ENCODE measurements around the gene MRPL11.
"Not testable (repeated sequence)": the region's sequence is repeated elsewhere in the genome, so short reads cannot be mapped to it uniquely, and the experiment has no call there.

The MRPL11 gene

DNA sequence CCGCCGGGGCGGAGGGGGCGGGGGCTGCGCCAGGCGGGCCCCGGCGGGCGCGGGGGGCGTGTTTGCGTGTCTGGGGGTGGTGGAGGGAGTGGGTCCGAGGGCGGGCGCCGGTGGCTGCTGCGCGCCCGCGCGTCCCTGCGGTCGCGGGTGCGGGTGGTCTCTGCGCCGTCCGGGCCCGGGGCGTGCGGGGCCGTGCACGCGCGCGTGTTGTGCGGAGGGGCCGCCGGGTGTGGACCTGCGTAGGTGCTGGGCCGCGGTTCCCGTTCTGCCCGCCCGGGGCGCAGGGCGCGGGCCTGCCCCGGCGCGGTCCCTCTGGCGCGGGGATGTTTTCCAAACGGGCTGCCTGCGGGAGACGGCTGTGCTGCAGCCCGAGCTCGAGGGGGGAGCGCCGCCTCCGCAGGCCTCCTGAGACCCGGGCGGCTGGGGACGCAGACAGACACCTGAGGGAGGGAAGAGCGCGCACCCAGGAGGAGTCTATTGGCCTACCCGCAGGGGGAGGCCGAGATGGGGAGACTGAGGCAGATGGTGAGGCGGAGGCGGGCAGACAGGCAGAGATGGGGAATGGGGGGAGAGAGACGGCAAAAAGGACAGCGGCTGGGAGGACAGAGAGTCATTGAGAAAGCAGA, 28.5 kb upstream of the MRPL11 start:
- Histone ChIP-seq H3K36me3 (ENCODE audit: control insufficient read depth in 5 of 5, insufficient read depth in 5 of 5, low read length in 5 of 5) (peaks cover 0 to 16% (median 7%) of the 10 kb centered on the region in 5 donors), H3K27me3 (ENCODE audit: control insufficient read depth in 5 of 5, insufficient read depth in 4 of 5, low read length in 5 of 5) (no peaks in the 10 kb centered on the region), H3K27ac (ENCODE audit: low read depth, low read length) (no peak overlapping the region), H3K9me3 (ENCODE audit: control insufficient read depth in 5 of 5, low read length in 5 of 5) (peaks cover 0 to 6% (median 0%) of the 10 kb centered on the region in 5 donors), H3K4me1 (ENCODE audit: control insufficient read depth in 5 of 5, insufficient read depth in 5 of 5, low read length in 5 of 5) (peaks cover 2 to 25% (median 19%) of the 10 kb centered on the region in 5 donors), H3K9ac (ENCODE audit: low read length in 5 of 5) (peak overlapping the region in 4 of 5 donors; percentile 59 to 81 (median 70)), H3K4me3 (ENCODE audit: low read depth in 1 of 5, low read length in 5 of 5) (peak overlapping the region; percentile 49 to 81 (median 78))

DNA sequence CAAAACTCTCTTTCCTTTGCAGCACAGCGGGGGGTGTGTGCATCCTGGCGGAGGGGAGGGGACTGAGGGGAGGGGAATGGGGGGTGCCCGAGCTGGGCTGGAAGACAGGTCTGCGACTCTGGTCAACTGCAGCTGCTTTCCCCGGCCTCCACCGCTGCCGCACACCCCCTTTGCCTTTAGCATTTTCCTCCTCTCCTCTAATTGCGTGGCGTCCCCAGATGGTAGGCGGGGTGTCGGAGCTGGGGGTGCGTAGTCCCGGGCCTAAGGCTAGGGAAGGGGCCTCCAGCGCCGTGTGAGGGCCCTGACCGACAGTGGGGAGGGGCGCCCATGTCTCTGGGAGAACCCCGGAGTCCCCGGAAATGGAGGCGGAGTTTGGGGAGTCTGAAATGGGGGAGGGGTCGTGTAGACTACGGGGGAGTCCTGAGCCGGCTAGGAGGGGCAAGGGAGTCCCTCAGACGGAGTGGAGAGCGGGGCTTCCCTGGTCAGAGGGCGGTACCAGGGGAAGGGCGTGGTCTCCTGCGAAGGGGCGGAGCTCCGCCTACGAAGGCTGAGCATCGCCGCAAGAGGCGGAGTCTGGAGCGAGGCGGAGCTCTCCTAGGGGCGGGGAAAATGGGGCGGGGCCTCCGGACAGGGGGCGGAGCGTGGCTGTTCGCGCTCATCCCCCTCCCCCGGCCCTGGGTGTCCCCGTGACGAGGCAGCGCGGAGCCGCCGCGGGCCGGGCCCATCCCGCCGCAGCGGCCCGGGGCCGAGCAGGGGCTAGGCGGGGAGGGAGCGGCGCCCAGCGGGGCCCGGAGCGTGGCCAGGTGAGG, 27.8 kb upstream of the MRPL11 start, which contains the start of gene PELI3:
TSS of gene PELI3 (plus strand) at position 681 of the 809 bp plus-strand sequence. CDS start 1,224 bp downstream, outside the sequence.
- peak within 1 kb of the TSS; percentile 54 to 81 (median 78) for H3K4me3 ChIP-seq (ENCODE audit: low read depth in 1 of 5, low read length in 5 of 5)
- H3K36me3 ChIP-seq (ENCODE audit: control insufficient read depth in 5 of 5, insufficient read depth in 5 of 5, low read length in 5 of 5): peaks cover 0 to 11% (median 6%) of the 10 kb centered on the region in 5 donors
- H3K9me3 ChIP-seq (ENCODE audit: control insufficient read depth in 5 of 5, low read length in 5 of 5): peaks cover 0 to 6% (median 0%) of the 10 kb centered on the region in 5 donors
- H3K27ac ChIP-seq (ENCODE audit: low read depth, low read length): peak within 1 kb of the TSS; percentile 46
- H3K4me1 ChIP-seq (ENCODE audit: control insufficient read depth in 5 of 5, insufficient read depth in 5 of 5, low read length in 5 of 5): peaks cover 2 to 25% (median 19%) of the 10 kb centered on the region in 5 donors
- H3K27me3 ChIP-seq (ENCODE audit: control insufficient read depth in 5 of 5, insufficient read depth in 4 of 5, low read length in 5 of 5): no peaks in the 10 kb centered on the region
- peak within 1 kb of the TSS in 4 of 5 donors; percentile 68 to 82 (median 70) for H3K9ac ChIP-seq (ENCODE audit: low read length in 5 of 5)

DNA sequence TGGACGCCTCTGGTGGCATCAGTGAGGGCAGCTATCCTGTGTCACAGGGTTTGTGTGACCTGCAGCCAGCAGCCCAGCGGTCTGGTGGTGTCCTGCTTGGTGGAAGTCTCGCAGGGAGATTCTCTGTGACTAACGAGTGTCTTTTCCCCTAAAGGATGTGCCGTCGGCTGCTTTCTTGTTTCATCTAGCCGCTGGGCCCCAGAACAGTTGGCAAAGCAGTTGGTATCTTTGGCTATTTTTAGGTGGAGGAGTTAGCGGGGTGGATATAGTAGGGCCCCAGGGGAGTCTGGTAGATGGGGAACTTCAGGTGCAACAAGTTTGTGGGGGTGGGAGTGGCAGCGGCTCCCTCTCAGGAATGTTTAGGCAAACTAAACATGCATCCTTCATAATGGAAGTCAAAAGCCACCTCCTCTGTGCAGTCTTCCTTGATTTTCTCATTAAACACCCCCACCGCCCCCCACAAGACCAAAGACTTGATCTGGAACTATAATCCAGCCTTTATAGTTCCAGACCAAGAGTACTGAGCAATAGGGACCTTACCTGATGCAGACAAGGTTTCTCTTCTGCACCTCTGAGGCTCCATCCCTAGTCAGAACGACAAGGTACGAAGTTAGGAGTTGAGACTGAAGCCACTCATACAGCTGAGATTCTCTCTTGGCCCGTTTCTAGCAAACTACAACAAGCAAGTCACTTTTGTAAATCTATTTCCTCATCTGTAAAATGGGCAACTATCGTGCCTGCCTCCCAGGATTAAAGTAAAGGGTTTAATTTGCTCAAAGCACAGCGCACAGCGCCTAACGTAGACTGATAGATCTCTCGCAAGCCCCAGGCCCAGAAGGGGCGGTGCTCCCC, 27.0 kb upstream of the MRPL11 start:
- H3K27ac ChIP-seq (ENCODE audit: low read depth, low read length): peak overlapping the region; percentile 46
- H3K9me3 ChIP-seq (ENCODE audit: control insufficient read depth in 5 of 5, low read length in 5 of 5): peaks cover 0 to 6% (median 0%) of the 10 kb centered on the region in 5 donors
- H3K9ac ChIP-seq (ENCODE audit: low read length in 5 of 5): peak overlapping the region in 2 of 5 donors; percentile 65 to 68

DNA sequence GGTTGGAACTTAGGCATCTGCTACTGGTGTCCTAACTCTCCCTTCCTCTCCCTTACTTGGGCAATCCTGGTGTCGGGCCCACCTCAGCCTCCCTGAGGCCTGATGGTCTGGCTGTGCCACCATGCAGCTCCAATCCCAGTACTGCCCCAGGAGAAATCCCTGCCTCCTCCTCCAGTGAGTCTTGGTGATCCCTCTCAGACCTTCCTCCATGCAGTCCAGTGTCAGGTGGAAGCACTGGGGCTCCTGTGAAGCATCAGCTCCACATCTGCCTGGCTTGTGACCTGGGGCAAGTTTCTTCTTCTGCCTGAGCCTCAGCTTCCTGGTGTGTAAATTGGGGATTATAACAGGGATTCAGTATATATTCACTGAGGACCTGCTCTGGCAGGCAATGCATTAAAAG, 26.3 kb upstream of the MRPL11 start:
- Histone ChIP-seq H3K4me3 (ENCODE audit: low read depth in 1 of 5, low read length in 5 of 5) (no peak overlapping the region), H3K27me3 (ENCODE audit: control insufficient read depth in 5 of 5, insufficient read depth in 4 of 5, low read length in 5 of 5) (no peaks in the 10 kb centered on the region), H3K9ac (ENCODE audit: low read length in 5 of 5) (no peak overlapping the region), H3K27ac (ENCODE audit: low read depth, low read length) (no peak overlapping the region), H3K4me1 (ENCODE audit: control insufficient read depth in 5 of 5, insufficient read depth in 5 of 5, low read length in 5 of 5) (peaks cover 2 to 25% (median 19%) of the 10 kb centered on the region in 5 donors), H3K36me3 (ENCODE audit: control insufficient read depth in 5 of 5, insufficient read depth in 5 of 5, low read length in 5 of 5) (no peaks in the 10 kb centered on the region), H3K9me3 (ENCODE audit: control insufficient read depth in 5 of 5, low read length in 5 of 5) (peaks cover 0 to 6% (median 0%) of the 10 kb centered on the region in 5 donors)

More for the DNA sequence above, 27.0 kb upstream of the MRPL11 start:
- Histone ChIP-seq H3K27me3 (ENCODE audit: control insufficient read depth in 5 of 5, insufficient read depth in 4 of 5, low read length in 5 of 5) (no peaks in the 10 kb centered on the region), H3K4me1 (ENCODE audit: control insufficient read depth in 5 of 5, insufficient read depth in 5 of 5, low read length in 5 of 5) (peaks cover 2 to 25% (median 19%) of the 10 kb centered on the region in 5 donors), H3K36me3 (ENCODE audit: control insufficient read depth in 5 of 5, insufficient read depth in 5 of 5, low read length in 5 of 5) (peaks cover 0 to 3% (median 0%) of the 10 kb centered on the region in 5 donors), H3K4me3 (ENCODE audit: low read depth in 1 of 5, low read length in 5 of 5) (peak overlapping the region; percentile 54 to 81 (median 78))

DNA sequence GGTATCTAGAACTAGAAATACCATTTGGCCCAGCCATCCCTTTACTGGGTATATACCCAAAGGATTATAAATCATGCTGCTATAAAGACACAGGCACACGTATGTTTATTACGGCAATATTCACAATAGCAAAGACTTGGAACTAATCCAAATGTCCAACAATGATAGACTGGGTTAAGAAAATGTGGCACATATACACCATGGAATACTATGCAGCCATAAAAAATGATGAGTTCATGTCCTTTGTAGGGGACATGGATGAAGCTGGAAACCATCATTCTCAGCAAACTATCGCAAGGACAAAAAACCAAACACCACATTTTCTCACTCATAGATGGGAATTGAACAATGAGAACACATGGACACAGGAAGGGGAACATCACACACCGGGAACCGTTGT, 25.5 kb upstream of the MRPL11 start:
- H3K9me3 ChIP-seq (ENCODE audit: control insufficient read depth in 5 of 5, low read length in 5 of 5); H3K36me3 ChIP-seq (ENCODE audit: control insufficient read depth in 5 of 5, insufficient read depth in 5 of 5, low read length in 5 of 5): not testable (repeated sequence)

DNA sequence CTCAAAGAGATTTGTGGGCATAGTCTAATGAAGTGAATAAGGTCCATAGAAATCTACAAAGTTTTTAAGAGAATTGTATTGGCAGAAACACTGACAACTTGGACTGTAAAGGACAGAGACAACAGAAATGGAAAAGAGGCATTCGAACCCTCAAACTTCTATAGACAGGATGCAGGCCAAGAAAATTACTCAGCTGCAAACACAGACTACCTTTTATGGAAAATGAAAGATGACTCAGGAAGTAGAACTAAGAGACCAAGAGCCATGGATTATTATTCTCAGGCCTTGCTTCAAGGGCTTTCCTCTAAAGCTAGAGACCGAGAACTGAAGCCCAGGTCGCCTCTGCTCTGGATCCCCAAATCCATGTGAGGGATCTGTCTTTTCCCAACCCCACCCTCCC, 24.3 kb upstream of the MRPL11 start:
- peaks cover 0 to 6% (median 0%) of the 10 kb centered on the region in 5 donors for H3K9me3 ChIP-seq (ENCODE audit: control insufficient read depth in 5 of 5, low read length in 5 of 5)
- H3K4me3 ChIP-seq (ENCODE audit: low read depth in 1 of 5, low read length in 5 of 5): no peak overlapping the region
- H3K9ac ChIP-seq (ENCODE audit: low read length in 5 of 5): no peak overlapping the region
- no peak overlapping the region for H3K27ac ChIP-seq (ENCODE audit: low read depth, low read length)
- H3K36me3 ChIP-seq (ENCODE audit: control insufficient read depth in 5 of 5, insufficient read depth in 5 of 5, low read length in 5 of 5): no peaks in the 10 kb centered on the region
- no peaks in the 10 kb centered on the region for H3K27me3 ChIP-seq (ENCODE audit: control insufficient read depth in 5 of 5, insufficient read depth in 4 of 5, low read length in 5 of 5)
- peaks cover 2 to 20% (median 15%) of the 10 kb centered on the region in 5 donors for H3K4me1 ChIP-seq (ENCODE audit: control insufficient read depth in 5 of 5, insufficient read depth in 5 of 5, low read length in 5 of 5)

More for the DNA sequence above, 25.5 kb upstream of the MRPL11 start:
- H3K4me1 ChIP-seq (ENCODE audit: control insufficient read depth in 5 of 5, insufficient read depth in 5 of 5, low read length in 5 of 5): peaks cover 2 to 25% (median 19%) of the 10 kb centered on the region in 5 donors
- H3K9ac ChIP-seq (ENCODE audit: low read length in 5 of 5); H3K27ac ChIP-seq (ENCODE audit: low read depth, low read length); H3K4me3 ChIP-seq (ENCODE audit: low read depth in 1 of 5, low read length in 5 of 5); H3K27me3 ChIP-seq (ENCODE audit: control insufficient read depth in 5 of 5, insufficient read depth in 4 of 5, low read length in 5 of 5): not testable (repeated sequence)

DNA sequence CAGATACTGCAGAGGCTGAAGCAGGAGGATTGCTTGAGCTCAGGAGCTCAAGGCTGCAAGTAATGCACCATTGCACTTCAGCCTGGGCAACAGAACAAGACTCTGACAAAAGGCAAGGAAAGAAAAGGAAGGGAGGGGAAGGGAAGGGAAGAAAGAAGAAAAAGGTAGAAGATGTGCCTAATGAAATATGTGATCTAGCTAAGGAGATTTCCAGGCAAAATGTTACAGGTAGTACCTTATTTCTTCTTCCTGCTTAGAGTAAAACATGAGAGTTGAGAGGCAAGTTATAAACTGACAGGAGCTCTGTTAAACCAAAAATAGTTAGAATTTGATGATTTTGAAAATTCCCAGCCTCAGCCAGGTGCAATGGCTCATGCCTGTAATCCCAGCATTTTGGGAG, 23.4 kb upstream of the MRPL11 start:
- Histone ChIP-seq H3K9me3 (ENCODE audit: control insufficient read depth in 5 of 5, low read length in 5 of 5) (peaks cover 0 to 6% (median 0%) of the 10 kb centered on the region in 5 donors), H3K27ac (ENCODE audit: low read depth, low read length) (no peak overlapping the region), H3K9ac (ENCODE audit: low read length in 5 of 5) (no peak overlapping the region), H3K36me3 (ENCODE audit: control insufficient read depth in 5 of 5, insufficient read depth in 5 of 5, low read length in 5 of 5) (no peaks in the 10 kb centered on the region), H3K27me3 (ENCODE audit: control insufficient read depth in 5 of 5, insufficient read depth in 4 of 5, low read length in 5 of 5) (no peaks in the 10 kb centered on the region), H3K4me1 (ENCODE audit: control insufficient read depth in 5 of 5, insufficient read depth in 5 of 5, low read length in 5 of 5) (peaks cover 0 to 11% (median 7%) of the 10 kb centered on the region in 5 donors), H3K4me3 (ENCODE audit: low read depth in 1 of 5, low read length in 5 of 5) (no peak overlapping the region)

DNA sequence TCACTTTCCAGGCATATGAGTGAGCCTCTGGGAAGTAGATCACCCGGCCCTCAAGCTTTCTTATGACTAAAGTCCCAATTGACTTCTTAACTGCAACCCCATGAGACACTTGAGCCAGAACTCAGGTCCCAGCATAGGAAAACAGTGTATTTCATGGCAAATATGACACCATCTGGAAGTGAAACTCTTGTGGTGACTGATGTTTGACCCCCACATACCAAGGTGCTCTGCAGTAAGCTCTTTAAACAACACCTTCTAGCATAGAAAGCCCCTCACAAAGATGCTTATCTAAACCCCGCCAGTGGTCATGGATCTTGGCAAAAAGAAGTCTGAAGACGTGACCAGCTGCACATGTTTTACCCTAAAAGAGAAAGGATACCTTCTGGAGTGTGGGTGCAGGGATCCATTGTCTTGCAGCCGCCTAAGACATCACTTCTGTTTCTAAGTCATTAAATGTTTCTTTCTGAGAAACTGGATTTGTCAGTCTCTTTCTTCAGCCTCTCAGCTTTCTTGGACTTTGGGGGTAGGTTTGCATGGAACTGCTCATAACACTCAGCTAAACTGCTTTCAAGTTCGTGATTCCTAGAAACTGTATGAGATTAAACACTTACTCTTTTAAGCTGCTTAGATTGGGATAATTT, 20.6 kb upstream of the MRPL11 start:
- no peaks in the 10 kb centered on the region for H3K4me1 ChIP-seq (ENCODE audit: control insufficient read depth in 5 of 5, insufficient read depth in 5 of 5, low read length in 5 of 5)
- no peaks in the 10 kb centered on the region for H3K36me3 ChIP-seq (ENCODE audit: control insufficient read depth in 5 of 5, insufficient read depth in 5 of 5, low read length in 5 of 5)
- H3K27ac ChIP-seq (ENCODE audit: low read depth, low read length): no peak overlapping the region
- peaks cover 0 to 2% (median 0%) of the 10 kb centered on the region in 5 donors for H3K27me3 ChIP-seq (ENCODE audit: control insufficient read depth in 5 of 5, insufficient read depth in 4 of 5, low read length in 5 of 5)
- peaks cover 0 to 6% (median 0%) of the 10 kb centered on the region in 5 donors for H3K9me3 ChIP-seq (ENCODE audit: control insufficient read depth in 5 of 5, low read length in 5 of 5)
- H3K4me3 ChIP-seq (ENCODE audit: low read depth in 1 of 5, low read length in 5 of 5): no peak overlapping the region
- H3K9ac ChIP-seq (ENCODE audit: low read length in 5 of 5): no peak overlapping the region

DNA sequence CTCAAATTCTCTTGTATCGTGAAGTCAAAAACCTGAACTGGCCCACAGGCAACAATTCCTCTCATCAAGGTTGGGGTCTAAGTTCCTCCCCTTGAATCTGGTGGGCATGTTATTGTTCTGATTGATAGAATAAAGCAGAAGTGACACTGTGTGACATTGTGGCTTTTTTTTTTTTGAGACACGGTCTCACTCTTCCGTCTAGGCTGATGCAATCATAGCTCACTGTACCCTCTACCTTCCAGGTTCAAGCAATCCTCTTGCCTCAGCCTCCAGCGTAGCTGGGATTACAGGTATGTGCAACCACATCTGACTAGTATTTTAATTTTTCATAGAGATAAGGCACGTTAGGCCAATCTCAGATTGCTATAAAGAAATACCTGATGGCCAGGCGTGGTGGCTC, 19.2 kb upstream of the MRPL11 start:
- no peaks in the 10 kb centered on the region for H3K36me3 ChIP-seq (ENCODE audit: control insufficient read depth in 5 of 5, insufficient read depth in 5 of 5, low read length in 5 of 5)
- no peaks in the 10 kb centered on the region for H3K4me1 ChIP-seq (ENCODE audit: control insufficient read depth in 5 of 5, insufficient read depth in 5 of 5, low read length in 5 of 5)
- no peak overlapping the region for H3K27ac ChIP-seq (ENCODE audit: low read depth, low read length)
- peaks cover 0 to 3% (median 0%) of the 10 kb centered on the region in 5 donors for H3K9me3 ChIP-seq (ENCODE audit: control insufficient read depth in 5 of 5, low read length in 5 of 5)
- no peak overlapping the region for H3K4me3 ChIP-seq (ENCODE audit: low read depth in 1 of 5, low read length in 5 of 5)
- no peak overlapping the region for H3K9ac ChIP-seq (ENCODE audit: low read length in 5 of 5)
- peaks cover 0 to 6% (median 0%) of the 10 kb centered on the region in 5 donors for H3K27me3 ChIP-seq (ENCODE audit: control insufficient read depth in 5 of 5, insufficient read depth in 4 of 5, low read length in 5 of 5)

All from subcutaneous abdominal adipose tissue (tissue), 5 donors.